Loucy (cell line): Measurements from ENCODE around the gene EPB41L1.

Experiments
- H2AFZ ChIP-seq: fragments of 200-600 bp; sonication (generic); 2 replicates; pipeline ENCODE4 v1.6.0; 2016; ENCODE audit warnings: antibody characterized with exemption, mild to moderate bottlenecking, low read length, moderate library complexity
- H3F3A ChIP-seq: fragments of 200-600 bp; 2 replicates; pipeline ENCODE4 v1.6.0; 2016; ENCODE audit warnings: antibody characterized with exemption, low read depth, mild to moderate bottlenecking
- H3K27me3 ChIP-seq: fragments of 200-600 bp; sonication (generic); 2 replicates; pipeline ENCODE4 v1.6.1; 2014; ENCODE audit warnings: low read length, mild to moderate bottlenecking; ENCODE audit not compliant: insufficient read depth, poor library complexity, severe bottlenecking
- H3K36me3 ChIP-seq: fragments of 200-600 bp; sonication (generic); 2 replicates; pipeline ENCODE4 v1.6.1; 2016; ENCODE audit warnings: low read length; ENCODE audit not compliant: insufficient read depth
- H3K4me1 ChIP-seq: fragments of 200-600 bp; sonication (generic); 2 replicates; pipeline ENCODE4 v1.5.1; 2014; ENCODE audit warnings: low read length, mild to moderate bottlenecking; ENCODE audit not compliant: insufficient read depth, poor library complexity, severe bottlenecking
- H3K4me2 ChIP-seq: fragments of 200-600 bp; sonication (generic); 2 replicates; pipeline ENCODE4 v1.6.0; 2014; ENCODE audit warnings: antibody characterized with exemption, low read length, low read depth, mild to moderate bottlenecking; ENCODE audit not compliant: poor library complexity, severe bottlenecking
- H3K4me3 ChIP-seq: fragments of 200-600 bp; sonication (generic); 2 replicates; pipeline ENCODE4 v1.5.1; 2014; ENCODE audit warnings: low read length, mild to moderate bottlenecking, mixed read lengths; ENCODE audit not compliant: poor library complexity, severe bottlenecking
- H3K79me2 ChIP-seq: fragments of 200-600 bp; sonication (generic); 2 replicates; pipeline ENCODE4 v1.6.1; 2014; ENCODE audit warnings: low read length; ENCODE audit not compliant: insufficient read depth
- H3K9ac ChIP-seq: fragments of 200-600 bp; sonication (generic); 2 replicates; pipeline ENCODE4 v1.6.0; 2014; ENCODE audit warnings: mild to moderate bottlenecking, low read depth, low read length, moderate library complexity; ENCODE audit not compliant: poor library complexity, severe bottlenecking
- H3K9me2 ChIP-seq: fragments of 200-600 bp; sonication (generic); replicated peaks from 2 replicates; pipeline ENCODE4 v1.6.1; 2016; ENCODE audit warnings: low read depth, low read length, mixed read lengths
- H3K9me3 ChIP-seq: fragments of 200-600 bp; sonication (generic); 2 replicates; pipeline ENCODE4 v1.6.1; 2014; ENCODE audit warnings: mild to moderate bottlenecking, antibody characterized with exemption, low read length, low read depth; ENCODE audit not compliant: insufficient read depth
- H4K20me1 ChIP-seq: fragments of 200-600 bp; sonication (generic); 2 replicates; pipeline ENCODE4 v1.6.0; 2014; ENCODE audit warnings: antibody characterized with exemption, low read length, mild to moderate bottlenecking; ENCODE audit not compliant: insufficient read depth, poor library complexity, severe bottlenecking
- CTCF ChIP-seq: fragments of 200-600 bp; sonication (generic); conservative IDR thresholded peaks from 2 replicates; pipeline ENCODE4 v1.5.1; 2014; ENCODE audit warnings: mild to moderate bottlenecking, antibody characterized with exemption, low read length
- EZH2phosphoT487 ChIP-seq: fragments of 200-600 bp; IDR thresholded peaks from 2 replicates; pipeline ENCODE4 v1.6.1; 2018; ENCODE audit warnings: antibody characterized with exemption, mild to moderate bottlenecking, moderate library complexity, borderline replicate concordance

EPB41L1 gene

GRCh38 chr20:36193977-36194712 lies 39.6 kb downstream of the EPB41L1 start:
- no peaks in the 10 kb centered on the region for H3K4me1 ChIP-seq
- no peak overlapping the region for H3K4me3 ChIP-seq
- no peak overlapping the region for H3K4me2 ChIP-seq
- H3K27me3 ChIP-seq = no peaks in the 10 kb centered on the region
- H3K9ac ChIP-seq = no peak overlapping the region
- TF ChIP-seq CTCF (no peak), EZH2phosphoT487 (no peak)
- no peaks in the 10 kb centered on the region for H4K20me1 ChIP-seq
- H3K9me3 ChIP-seq = no peaks in the 10 kb centered on the region
- H3K9me2 ChIP-seq = no peaks in the 10 kb centered on the region
- H3K36me3 ChIP-seq = no peaks in the 10 kb centered on the region
- H3K79me2 ChIP-seq = no peaks in the 10 kb centered on the region
- H2AFZ ChIP-seq = no peak overlapping the region
- H3F3A ChIP-seq = no peaks in the 10 kb centered on the region

- no peaks in the 10 kb centered on the region for H3F3A ChIP-seq
- H3K9ac ChIP-seq = no peak overlapping the region
- no peaks in the 10 kb centered on the region for H3K79me2 ChIP-seq
- H3K9me3 ChIP-seq = no peaks in the 10 kb centered on the region
- no peaks in the 10 kb centered on the region for H4K20me1 ChIP-seq
- TF ChIP-seq CTCF (no peak), EZH2phosphoT487 (no peak)
- H3K4me2 ChIP-seq = no peak overlapping the region
- no peak overlapping the region for H2AFZ ChIP-seq
- no peaks in the 10 kb centered on the region for H3K36me3 ChIP-seq
- H3K27me3 ChIP-seq = no peaks in the 10 kb centered on the region
- H3K4me1 ChIP-seq = no peaks in the 10 kb centered on the region
- no peaks in the 10 kb centered on the region for H3K9me2 ChIP-seq
- H3K4me3 ChIP-seq = no peak overlapping the region
These were observed 42.1 kb downstream of the EPB41L1 start for GRCh38 chr20:36196676-36197075.

- Histone ChIP-seq H3K9me3 (no peaks in the 10 kb centered on the region), H2AFZ (no peak overlapping the region), H3K9ac (no peak overlapping the region), H4K20me1 (no peaks in the 10 kb centered on the region), H3K79me2 (no peaks in the 10 kb centered on the region), H3F3A (no peaks in the 10 kb centered on the region), H3K36me3 (no peaks in the 10 kb centered on the region), H3K27me3 (no peaks in the 10 kb centered on the region), H3K4me2 (no peak overlapping the region), H3K4me1 (no peaks in the 10 kb centered on the region), H3K4me3 (no peak overlapping the region), H3K9me2 (no peaks in the 10 kb centered on the region)
- no peak for TF ChIP-seq CTCF
- TF ChIP-seq EZH2phosphoT487 = no peak
These were observed 42.7 kb downstream of the EPB41L1 start for GRCh38 chr20:36197271-36197670.
